PC-9 (cell line): Measurements from ENCODE around the gene USP3.

Experiments
- CTCF ChIP-seq: fragments of 200-600 bp; sonication (generic); conservative IDR thresholded peaks from 2 replicates; pipeline ENCODE4 v1.6.1; 2017; ENCODE audit warnings: mixed run types, antibody characterized with exemption, mild to moderate bottlenecking, moderate library complexity
- EZH2 ChIP-seq: fragments of 200-600 bp; sonication (generic); IDR thresholded peaks from 2 replicates; pipeline ENCODE4 v1.8.0; 2017; ENCODE audit warnings: antibody characterized with exemption, low read depth

GRCh38 chr15:63513728-63514127, 9.3 kb downstream of the USP3 start:
- TF ChIP-seq CTCF: no peak
- TF ChIP-seq EZH2: no peak
